Mucosa of stomach (tissue), 1 donor: ENCODE data around the gene GLIS1.
"Not testable (repeated sequence)": the region's sequence is repeated elsewhere in the genome, so short reads cannot be mapped to it uniquely, and the experiment has no call there.

Experiments used
- H3K27me3 ChIP-seq: one replicate; pipeline ENCODE4 v1.7.0; 2013; ENCODE audit warnings: mild to moderate bottlenecking, low read length; ENCODE audit not compliant: control insufficient read depth, insufficient read depth
- H3K36me3 ChIP-seq: one replicate; pipeline ENCODE4 v1.7.0; 2013; ENCODE audit warnings: low read length; ENCODE audit not compliant: control insufficient read depth, insufficient read depth
- H3K4me1 ChIP-seq: one replicate; pipeline ENCODE4 v1.7.0; 2013; ENCODE audit warnings: mild to moderate bottlenecking, low read length; ENCODE audit not compliant: control insufficient read depth, insufficient read depth
- H3K4me3 ChIP-seq: one replicate; pipeline ENCODE4 v1.7.0; 2013; ENCODE audit warnings: low read length
- H3K9ac ChIP-seq: one replicate; pipeline ENCODE4 v1.7.0; 2013; ENCODE audit warnings: mild to moderate bottlenecking, low read length, moderate library complexity
- H3K9me3 ChIP-seq: one replicate; pipeline ENCODE4 v1.7.0; 2013; ENCODE audit warnings: mild to moderate bottlenecking, low read length, moderate library complexity; ENCODE audit not compliant: control insufficient read depth
- donor health status: Pancreatic carcinoma.

Gene GLIS1

DNA sequence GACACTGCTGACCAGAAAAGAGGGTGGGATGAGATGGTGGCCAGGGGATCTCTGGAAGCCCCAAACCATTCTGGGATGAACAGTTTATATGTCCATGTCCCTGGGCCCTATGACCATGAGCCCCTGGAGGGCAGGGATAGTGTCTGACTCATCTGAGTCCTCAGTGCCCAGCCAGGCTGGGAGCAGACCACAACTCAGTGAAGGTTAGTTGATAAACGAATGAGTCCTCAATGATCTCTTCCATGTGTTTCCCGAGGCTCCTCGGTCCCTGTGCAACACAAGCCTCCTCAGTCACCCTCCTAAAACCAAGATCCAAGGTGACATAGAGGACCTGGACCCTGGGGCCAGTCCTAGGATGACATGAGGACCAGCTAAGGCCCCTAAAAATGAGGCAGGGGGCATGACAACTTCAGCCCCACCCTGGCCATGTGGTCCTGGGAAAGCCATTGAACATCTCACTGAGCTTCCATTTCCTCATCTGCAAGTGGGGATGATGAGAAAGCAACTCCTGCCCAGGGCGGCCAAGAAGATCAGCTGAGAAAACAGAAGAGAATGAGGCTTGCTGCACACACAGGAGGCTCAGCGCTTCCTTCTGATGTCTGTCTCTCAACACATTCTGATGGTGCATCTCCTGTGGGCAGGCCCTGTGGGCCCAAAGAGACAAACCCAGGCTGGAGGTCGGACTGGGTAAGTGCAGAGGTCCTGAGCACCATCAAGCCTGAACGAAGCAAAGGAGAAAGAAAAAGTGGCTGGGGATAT, 86.3 kb downstream of the GLIS1 start:
- no peak overlapping the region for H3K9ac ChIP-seq
- H3K4me3 ChIP-seq = no peak overlapping the region
- H3K27me3 ChIP-seq = no peaks in the 10 kb centered on the region
- H3K9me3 ChIP-seq = no peaks in the 10 kb centered on the region
- H3K4me1 ChIP-seq = no peaks in the 10 kb centered on the region
- H3K36me3 ChIP-seq = no peaks in the 10 kb centered on the region

DNA sequence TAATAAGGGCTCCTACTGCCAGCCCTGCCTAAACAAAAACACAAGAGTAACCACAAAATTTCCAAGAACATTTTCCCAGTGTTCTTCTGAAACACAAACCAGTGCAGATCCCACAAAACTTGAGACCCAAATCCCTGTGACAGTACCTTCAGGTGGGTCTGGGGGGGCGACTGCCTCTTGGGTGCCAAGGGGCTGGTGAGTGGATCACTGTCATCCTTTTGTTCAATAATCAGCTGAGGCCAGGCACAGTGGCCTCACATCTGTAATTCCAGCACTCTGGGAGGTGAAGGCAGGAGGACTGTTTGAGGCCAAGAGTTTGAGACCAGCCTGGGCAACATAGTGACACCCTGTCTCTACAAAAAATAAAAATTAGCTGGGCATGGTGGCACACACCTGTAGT, 87.6 kb downstream of the GLIS1 start:
- Histone ChIP-seq H3K9ac (no peak overlapping the region), H3K4me1 (no peaks in the 10 kb centered on the region), H3K36me3 (no peaks in the 10 kb centered on the region), H3K4me3 (no peak overlapping the region), H3K27me3 (no peaks in the 10 kb centered on the region), H3K9me3 (no peaks in the 10 kb centered on the region)

DNA sequence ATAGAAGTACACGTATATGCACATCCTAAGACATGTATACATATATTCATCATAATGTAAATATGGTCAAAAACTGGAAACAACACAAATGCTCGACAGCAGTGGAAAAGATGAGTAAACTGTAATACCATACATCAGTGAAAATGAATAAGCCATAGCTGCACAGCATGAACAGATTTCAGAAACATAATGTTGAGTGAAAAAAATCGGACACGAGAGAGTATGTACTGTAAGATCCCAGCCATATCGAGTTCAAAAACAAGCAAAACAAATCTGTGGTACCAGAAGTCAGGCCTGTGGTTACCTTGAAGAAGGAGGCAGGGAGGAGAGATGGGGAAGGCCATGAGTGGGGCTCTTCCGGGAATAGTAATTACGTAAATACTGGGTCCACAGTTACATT, 90.4 kb downstream of the GLIS1 start:
- H3K4me1 ChIP-seq = no peaks in the 10 kb centered on the region
- H3K27me3 ChIP-seq = no peaks in the 10 kb centered on the region
- no peaks in the 10 kb centered on the region for H3K36me3 ChIP-seq
- H3K4me3 ChIP-seq = no peak overlapping the region
- no peaks in the 10 kb centered on the region for H3K9me3 ChIP-seq
- H3K9ac ChIP-seq = no peak overlapping the region

DNA sequence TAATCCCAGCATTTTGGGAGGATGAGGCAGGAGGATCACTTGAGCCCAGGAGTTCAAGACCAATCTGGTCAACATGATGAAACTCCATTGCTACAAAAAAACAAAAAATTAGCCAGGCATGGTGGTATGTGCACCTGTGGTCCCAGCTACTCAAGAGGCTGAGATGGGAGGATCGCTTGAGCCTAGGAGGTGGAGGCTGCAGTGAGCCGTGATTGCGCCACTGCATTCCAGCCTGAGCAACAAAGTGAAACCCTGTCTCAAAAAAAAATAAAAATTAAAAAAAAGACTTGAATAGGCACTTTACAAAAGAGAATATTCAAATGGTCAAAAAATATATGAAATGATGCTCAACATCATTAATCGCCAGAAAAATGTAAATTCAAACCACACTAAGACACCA, 91.0 kb downstream of the GLIS1 start:
- H3K36me3 ChIP-seq, H3K4me1 ChIP-seq, H3K9ac ChIP-seq, H3K4me3 ChIP-seq, H3K27me3 ChIP-seq, H3K9me3 ChIP-seq: not testable (repeated sequence)

DNA sequence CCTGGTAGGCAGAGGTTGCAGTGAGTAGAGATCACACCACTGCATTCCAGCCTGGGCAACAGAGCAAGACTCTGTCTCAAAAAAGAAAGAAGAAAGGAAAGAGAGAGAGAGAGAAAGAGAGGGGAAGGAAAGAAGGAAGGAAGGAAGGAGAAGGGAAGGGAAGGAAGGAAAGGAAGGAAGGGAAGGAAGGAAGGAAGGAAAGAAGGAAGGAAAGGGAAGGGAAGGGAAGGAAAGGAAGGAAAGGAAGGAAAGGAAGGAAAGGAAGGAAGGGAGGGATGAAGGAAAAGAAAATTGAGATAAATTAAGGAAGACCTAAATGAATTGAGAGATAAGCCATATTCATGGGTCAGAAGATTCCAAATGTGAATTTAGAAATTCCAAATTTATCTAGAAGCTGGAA, 92.2 kb downstream of the GLIS1 start:
- Histone ChIP-seq H3K27me3 (no peaks in the 10 kb centered on the region), H3K36me3 (no peaks in the 10 kb centered on the region)

DNA sequence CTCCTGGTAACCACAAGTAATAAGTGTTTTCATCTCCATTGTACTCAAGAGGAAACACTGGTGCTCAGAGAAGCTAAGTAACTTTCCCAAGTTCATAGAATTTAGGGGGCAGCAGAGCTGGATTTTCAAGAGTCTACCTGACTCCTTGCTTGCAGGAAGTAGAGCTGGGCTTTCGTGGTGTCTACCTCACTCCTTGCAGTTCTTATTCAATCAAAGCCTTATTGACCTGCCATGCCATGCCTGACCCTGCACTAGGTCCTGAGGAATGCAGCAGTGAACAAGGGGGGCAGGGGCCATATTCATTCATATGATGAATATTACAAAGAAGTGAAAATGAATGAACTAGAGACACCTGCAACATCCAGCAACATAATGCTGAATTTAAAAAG, 93.3 kb downstream of the GLIS1 start:
- Histone ChIP-seq H3K4me1 (no peaks in the 10 kb centered on the region), H3K9ac (no peak overlapping the region), H3K27me3 (no peaks in the 10 kb centered on the region), H3K4me3 (no peak overlapping the region), H3K36me3 (no peaks in the 10 kb centered on the region), H3K9me3 (no peaks in the 10 kb centered on the region)

More for the DNA sequence above, 92.2 kb downstream of the GLIS1 start:
- H3K9ac ChIP-seq = no peak overlapping the region
- H3K4me1 ChIP-seq = no peaks in the 10 kb centered on the region
- H3K9me3 ChIP-seq = no peaks in the 10 kb centered on the region
- H3K4me3 ChIP-seq = no peak overlapping the region

DNA sequence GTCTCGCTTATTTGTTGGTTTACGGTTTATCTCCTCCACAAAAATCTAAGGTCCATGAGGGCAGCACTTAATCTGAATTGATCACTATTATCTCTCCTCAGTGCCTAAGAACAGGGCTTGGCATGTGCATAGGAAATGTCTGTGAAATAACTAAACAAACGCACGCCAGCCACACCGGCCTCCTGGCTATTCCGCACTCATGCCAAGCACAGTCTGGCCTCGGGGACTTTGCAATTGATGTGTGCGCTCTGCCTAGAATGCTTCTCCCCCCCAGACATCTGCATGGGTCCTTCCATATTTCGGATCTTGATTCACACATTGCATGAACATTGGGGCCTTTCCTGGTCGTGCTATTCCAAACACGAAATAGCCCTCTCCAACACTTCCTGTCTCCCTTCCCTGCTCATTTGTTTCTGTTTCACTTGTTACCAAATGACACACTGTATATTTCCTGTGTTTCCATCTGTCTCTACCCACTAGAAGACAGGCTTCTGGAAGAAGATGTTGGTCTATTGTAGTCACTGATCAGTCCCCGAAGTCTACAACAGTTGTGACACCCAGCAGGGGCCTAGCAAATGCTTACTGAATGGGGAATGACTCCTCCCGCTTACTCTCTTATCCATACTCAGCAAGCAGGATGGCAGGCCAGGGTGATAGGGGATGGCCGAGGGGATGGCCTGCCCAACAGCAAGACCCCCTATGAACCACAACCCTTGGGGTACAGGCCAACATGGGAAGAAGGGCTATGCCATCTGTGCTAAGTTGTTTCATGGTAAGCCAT, 93.9 kb downstream of the GLIS1 start:
- Histone ChIP-seq H3K9me3 (no peaks in the 10 kb centered on the region), H3K4me1 (no peaks in the 10 kb centered on the region), H3K36me3 (no peaks in the 10 kb centered on the region), H3K4me3 (no peak overlapping the region), H3K9ac (no peak overlapping the region), H3K27me3 (no peaks in the 10 kb centered on the region)

DNA sequence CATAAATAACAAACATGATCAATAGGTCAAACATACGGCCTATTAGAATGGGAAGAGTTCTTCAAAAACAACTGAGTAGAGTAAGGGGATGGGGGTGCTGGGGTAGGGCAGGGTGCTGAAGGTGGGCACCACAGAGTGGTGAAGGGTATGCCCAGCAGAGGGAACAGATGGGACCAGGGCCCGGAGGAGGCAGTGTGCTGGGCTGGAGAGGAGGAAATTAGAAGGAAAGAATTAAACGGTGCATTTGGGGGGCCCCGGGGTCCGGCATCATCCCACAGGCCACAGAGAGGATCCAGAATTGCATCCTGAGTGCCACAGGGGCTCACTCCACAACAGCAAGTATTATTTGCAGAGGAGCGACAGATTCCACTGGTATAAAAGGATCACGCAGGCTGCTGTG, 94.5 kb downstream of the GLIS1 start:
- H3K4me1 ChIP-seq = no peaks in the 10 kb centered on the region
- H3K36me3 ChIP-seq = no peaks in the 10 kb centered on the region
- H3K4me3 ChIP-seq = no peak overlapping the region
- no peaks in the 10 kb centered on the region for H3K9me3 ChIP-seq
- H3K9ac ChIP-seq = no peak overlapping the region
- H3K27me3 ChIP-seq = no peaks in the 10 kb centered on the region

DNA sequence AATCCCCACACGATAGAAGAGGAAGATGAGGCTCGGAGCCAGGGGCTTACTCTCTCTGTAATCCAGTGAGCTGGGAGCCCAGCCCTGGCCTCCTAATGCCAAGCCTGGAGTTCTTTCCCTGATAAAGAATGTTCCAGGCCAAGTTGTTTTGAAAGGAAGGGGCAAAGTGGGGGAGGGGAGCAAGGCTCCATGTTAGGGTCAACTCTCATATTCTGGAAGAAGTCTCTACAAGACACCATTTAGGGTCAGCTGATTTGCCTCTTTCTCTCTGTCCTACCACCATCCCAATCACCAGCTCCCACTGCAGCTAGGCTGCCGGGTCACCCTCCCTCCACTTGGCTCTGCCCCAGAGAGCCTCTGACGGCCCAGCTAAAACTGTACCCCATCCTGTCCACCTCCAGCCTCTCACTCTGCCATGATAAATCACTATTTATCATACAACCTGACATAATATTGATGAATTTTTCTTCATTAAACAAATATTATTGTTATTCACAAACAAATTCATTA, 95.0 kb downstream of the GLIS1 start:
- Histone ChIP-seq H3K27me3 (no peaks in the 10 kb centered on the region), H3K4me3 (no peak overlapping the region), H3K9me3 (no peaks in the 10 kb centered on the region), H3K9ac (no peak overlapping the region), H3K4me1 (no peaks in the 10 kb centered on the region), H3K36me3 (no peaks in the 10 kb centered on the region)

DNA sequence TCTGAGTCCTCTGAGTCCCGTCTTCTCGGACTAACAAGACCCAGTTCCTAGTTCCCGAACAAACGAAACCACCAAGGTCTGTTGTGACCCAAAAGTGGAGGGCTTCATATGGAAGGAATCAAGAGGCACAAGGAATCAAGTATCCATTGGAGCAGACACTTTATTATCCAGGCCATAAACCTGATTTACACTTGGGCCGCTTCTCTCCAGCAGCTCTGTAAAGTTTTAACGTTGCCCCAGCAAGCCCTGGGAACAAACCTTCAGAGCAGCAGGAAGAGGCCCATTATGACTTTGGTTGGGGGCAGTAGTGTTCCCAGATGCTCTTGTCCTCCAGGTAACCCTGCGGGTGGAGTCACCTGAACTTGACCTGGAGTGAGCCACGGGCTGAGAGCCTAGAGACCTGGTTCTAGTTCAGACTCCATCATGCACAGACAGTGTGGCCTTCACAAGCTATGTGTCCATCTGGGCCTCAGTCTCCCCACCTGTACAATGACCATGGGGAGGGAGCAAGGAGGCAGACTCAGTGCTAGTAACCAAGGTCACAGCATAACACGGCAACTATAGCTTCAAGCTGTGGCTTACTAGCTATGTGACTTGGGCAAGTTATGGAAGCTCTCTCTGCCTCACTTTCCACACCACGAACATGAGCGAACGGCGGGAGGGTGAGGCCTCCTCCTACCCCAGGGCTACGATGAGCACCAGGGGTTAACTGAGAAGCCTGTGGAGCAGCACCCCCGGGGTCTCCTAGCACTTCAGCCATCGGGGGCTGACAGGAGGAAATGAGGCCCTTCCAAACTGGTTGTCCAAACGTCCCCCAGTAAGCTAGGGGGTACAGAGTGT, 95.7 kb downstream of the GLIS1 start:
- Histone ChIP-seq H3K4me1 (no peaks in the 10 kb centered on the region), H3K9ac (no peak overlapping the region), H3K4me3 (no peak overlapping the region), H3K9me3 (no peaks in the 10 kb centered on the region), H3K36me3 (no peaks in the 10 kb centered on the region), H3K27me3 (no peaks in the 10 kb centered on the region)

DNA sequence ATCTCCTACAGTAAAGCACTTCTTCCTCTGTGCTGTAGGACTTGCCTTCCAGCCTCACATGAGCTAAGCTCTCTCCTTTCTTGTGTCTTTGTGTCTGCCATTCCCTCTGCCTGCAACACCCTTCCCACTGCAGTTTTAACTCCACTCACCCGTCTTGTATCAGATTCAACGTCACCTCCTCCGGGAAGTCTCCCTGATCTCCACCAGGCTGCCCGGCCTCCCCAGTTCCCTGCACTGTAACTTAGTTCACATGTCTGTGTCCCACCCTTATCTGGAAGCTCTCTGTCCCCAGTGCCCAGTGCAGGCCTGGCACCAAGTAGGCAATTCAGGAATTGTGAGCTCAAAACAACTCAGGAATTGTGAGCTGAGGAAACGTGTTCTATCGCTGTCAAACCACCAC, 96.4 kb downstream of the GLIS1 start:
- H3K4me3 ChIP-seq = no peak overlapping the region
- H3K27me3 ChIP-seq = no peaks in the 10 kb centered on the region
- no peaks in the 10 kb centered on the region for H3K4me1 ChIP-seq
- no peaks in the 10 kb centered on the region for H3K9me3 ChIP-seq
- H3K9ac ChIP-seq = no peak overlapping the region
- H3K36me3 ChIP-seq = no peaks in the 10 kb centered on the region

DNA sequence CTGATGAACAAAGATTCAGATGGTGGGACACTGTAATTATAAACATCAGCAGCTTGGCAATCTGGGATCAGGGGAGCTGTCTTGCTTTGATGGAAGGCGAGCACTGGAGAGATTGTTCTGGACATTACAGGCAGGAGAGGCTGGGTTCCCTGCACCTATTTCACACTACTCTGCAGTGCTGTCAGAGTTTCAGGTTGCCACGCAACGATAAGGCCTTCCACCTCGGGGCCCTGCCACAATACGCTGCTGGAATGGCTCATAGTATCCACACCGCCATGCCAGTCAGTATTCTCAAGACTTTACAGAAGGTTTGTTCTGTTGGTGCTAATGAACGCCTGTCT, 96.8 kb downstream of the GLIS1 start:
- Histone ChIP-seq H3K4me3 (no peak overlapping the region), H3K4me1 (no peaks in the 10 kb centered on the region), H3K27me3 (no peaks in the 10 kb centered on the region), H3K9me3 (no peaks in the 10 kb centered on the region), H3K36me3 (no peaks in the 10 kb centered on the region), H3K9ac (no peak overlapping the region)
